GM23338 (cell line): ENCODE measurements around the gene GNG10. TPM values are rescaled to one million over a fixed set of nuclear protein-coding genes. Genes with fewer than 3 reads are reported as not detected.

ENCODE experiments used
- ATAC-seq: fragments of 200-7000 bp; cut with Tn5 transposase; 3 replicates; pipeline ENCODE4 v1.9.1; 2020
- DNase-seq: peaks from one replicate; pipeline ENCODE4 v3.0.0-alpha.2; 2015; ENCODE audit warnings: low spot score
- H2AFZ ChIP-seq: fragments of 200-600 bp; sonication (generic); 2 replicates; pipeline ENCODE4 v1.8.0; 2016; ENCODE audit warnings: antibody characterized with exemption, mild to moderate bottlenecking, moderate library complexity
- H3F3A ChIP-seq: fragments of 200-600 bp; sonication (generic); replicated peaks from 2 replicates; pipeline ENCODE4 v1.8.0; 2017; ENCODE audit warnings: antibody characterized with exemption, mixed run types, low read depth
- H3K27ac ChIP-seq: fragments of 200-600 bp; sonication (generic); 2 replicates; pipeline ENCODE4 v1.6.1; 2016; ENCODE audit warnings: low read depth
- H3K27me3 ChIP-seq: fragments of 200-600 bp; sonication (generic); 2 replicates; pipeline ENCODE4 v1.8.0; 2016; ENCODE audit warnings: mild to moderate bottlenecking, mixed run types, moderate library complexity; ENCODE audit not compliant: insufficient read depth
- H3K36me3 ChIP-seq: fragments of 200-600 bp; sonication (generic); 2 replicates; pipeline ENCODE4 v1.8.0; 2016; ENCODE audit warnings: mild to moderate bottlenecking; ENCODE audit not compliant: insufficient read depth
- H3K4me1 ChIP-seq: fragments of 200-600 bp; sonication (generic); 2 replicates; pipeline ENCODE4 v1.8.0; 2016; ENCODE audit warnings: mild to moderate bottlenecking, moderate library complexity; ENCODE audit not compliant: insufficient read depth
- H3K4me2 ChIP-seq: fragments of 200-600 bp; sonication (generic); 2 replicates; pipeline ENCODE4 v1.7.1; 2017; ENCODE audit warnings: mixed run types
- H3K4me3 ChIP-seq: fragments of 200-600 bp; sonication (generic); 2 replicates; pipeline ENCODE4 v1.6.1; 2016; ENCODE audit warnings: mixed run types
- H3K79me2 ChIP-seq: fragments of 200-600 bp; sonication (generic); replicated peaks from 2 replicates; pipeline ENCODE4 v1.8.0; 2017; ENCODE audit warnings: mild to moderate bottlenecking; ENCODE audit not compliant: insufficient read depth
- H3K9me2 ChIP-seq: fragments of 200-600 bp; sonication (generic); 2 replicates; pipeline ENCODE4 v1.8.0; 2017; ENCODE audit not compliant: insufficient read depth
- H4K20me1 ChIP-seq: fragments of 200-600 bp; sonication (generic); replicated peaks from 2 replicates; pipeline ENCODE4 v1.8.0; 2017; ENCODE audit warnings: mild to moderate bottlenecking; ENCODE audit not compliant: insufficient read depth
- H3K27ac Mint-ChIP-seq: 2 replicates; pipeline ENCODE4 v1.8.0; 2020; ENCODE audit warnings: inconsistent platforms, mild to moderate bottlenecking, moderate library complexity, mixed read lengths
- H3K27me3 Mint-ChIP-seq: 3 replicates; pipeline ENCODE4 v1.8.0; 2022; ENCODE audit warnings: low read depth, mild to moderate bottlenecking, moderate library complexity, mixed read lengths, inconsistent platforms; ENCODE audit not compliant: insufficient read depth, poor library complexity
- H3K36me3 Mint-ChIP-seq: 3 replicates; pipeline ENCODE4 v1.8.0; 2021; ENCODE audit warnings: low read depth, mild to moderate bottlenecking, inconsistent platforms, moderate library complexity, mixed read lengths
- H3K4me1 Mint-ChIP-seq: 3 replicates; pipeline ENCODE4 v1.8.0; 2020; ENCODE audit warnings: mild to moderate bottlenecking, inconsistent platforms, mixed read lengths
- H3K4me3 Mint-ChIP-seq: 3 replicates; pipeline ENCODE4 v1.8.0; 2021; ENCODE audit warnings: moderate library complexity, mild to moderate bottlenecking, inconsistent platforms, mixed read lengths
- H3K9me3 Mint-ChIP-seq: 3 replicates; pipeline ENCODE4 v1.8.0; 2020; ENCODE audit warnings: moderate library complexity, mild to moderate bottlenecking, inconsistent platforms, mixed read lengths
- CREB1 ChIP-seq: fragments of 250-450 bp; sonication (Bioruptor Pico); IDR thresholded peaks from 2 replicates; pipeline ENCODE4 v1.5.0; 2020; ENCODE audit warnings: low read depth, mild to moderate bottlenecking, moderate library complexity
- ETS1 ChIP-seq: IDR thresholded peaks from 2 replicates; pipeline ENCODE4 v1.6.1; 2016; ENCODE audit warnings: antibody characterized with exemption
- EZH2 ChIP-seq: fragments of 200-600 bp; sonication (generic); IDR thresholded peaks from one replicate; pipeline ENCODE4 v1.8.0; 2017; ENCODE audit warnings: antibody characterized with exemption, mild to moderate bottlenecking, low read depth; ENCODE audit not compliant: unreplicated experiment
- EZH2phosphoT487 ChIP-seq: fragments of 200-600 bp; sonication (generic); IDR thresholded peaks from one replicate; pipeline ENCODE4 v1.8.1; 2018; ENCODE audit warnings: antibody characterized with exemption; ENCODE audit not compliant: unreplicated experiment
- JUNB ChIP-seq: IDR thresholded peaks from one replicate; pipeline ENCODE4 v1.6.1; 2016; ENCODE audit warnings: antibody characterized with exemption; ENCODE audit not compliant: unreplicated experiment
- NANOG ChIP-seq: IDR thresholded peaks from 2 replicates; pipeline ENCODE4 v1.6.1; 2016; ENCODE audit warnings: antibody characterized with exemption, borderline replicate concordance
- POLR2AphosphoS5 ChIP-seq: IDR thresholded peaks from 2 replicates; pipeline ENCODE4 v1.6.1; 2016; ENCODE audit warnings: antibody characterized with exemption, low read depth
- REST ChIP-seq: IDR thresholded peaks from one replicate; pipeline ENCODE4 v1.6.1; 2018; ENCODE audit warnings: antibody characterized with exemption; ENCODE audit not compliant: unreplicated experiment
- ZNF114 ChIP-seq: fragments of 250-450 bp; sonication (Bioruptor Pico); IDR thresholded peaks from 2 replicates; pipeline ENCODE4 v1.5.0; 2020; ENCODE audit warnings: mild to moderate bottlenecking, moderate library complexity
- ZNF331 ChIP-seq: fragments of 250-450 bp; sonication (Bioruptor Pico); IDR thresholded peaks from 2 replicates; pipeline ENCODE4 v1.5.0; 2020; ENCODE audit warnings: low read depth, mild to moderate bottlenecking, moderate library complexity
- polyA plus RNA-seq: library from polyadenylated mRNA; unstranded; fragments of >200 nt; fragmentation: Nextera tagmentation; extraction: Ambion mirVana; gene quantifications from 2 replicates; pipeline ENCODE4 v1.2.1, GENCODE V29; 2016
- total RNA-seq: library from RNA; depleted of rRNA; stranded (reverse); fragments of >200 nt; shearing (Covaris generic); gene quantifications from 2 replicates; pipeline ENCODE4 v1.2.3, GENCODE V29; 2014

Gene GNG10
- total and polyA plus RNA-seq, 2 experiments from 2014 or later: 49.9 to 61.2 TPM

- H3K27me3 Mint-ChIP-seq: no peaks in the 10 kb centered on the region
- no peak for TF ChIP-seq POLR2AphosphoS5
- TF ChIP-seq EZH2phosphoT487: no peak
- TF ChIP-seq ZNF331 (CRISPR knock-in tag): no peak
- no peak for TF ChIP-seq EZH2
Measured at GRCh38 chr9:111704503-111704902, 43.1 kb downstream of the GNG10 start.

GRCh38 chr9:111711548-111711947 lies 50.1 kb downstream of the GNG10 start:
- Histone ChIP-seq H3F3A (no peaks in the 10 kb centered on the region), H3K4me3 (no peak overlapping the region), H3K4me1 (no peaks in the 10 kb centered on the region), H3K9me2 (no peaks in the 10 kb centered on the region), H3K27me3 (no peaks in the 10 kb centered on the region), H3K4me2 (no peak overlapping the region), H2AFZ (no peak overlapping the region), H3K27ac (no peak overlapping the region), H4K20me1 (no peaks in the 10 kb centered on the region), H3K79me2 (no peaks in the 10 kb centered on the region), H3K36me3 (no peaks in the 10 kb centered on the region)
- no peak for DNase-seq
- H3K4me3 Mint-ChIP-seq: no peak overlapping the region
- H3K9me3 Mint-ChIP-seq: no peaks in the 10 kb centered on the region
- no peaks in the 10 kb centered on the region for H3K36me3 Mint-ChIP-seq
- H3K4me1 Mint-ChIP-seq: peaks cover 7% of the 10 kb centered on the region; the same call in 2 of the 3 replicates
- no peak overlapping the region for H3K27ac Mint-ChIP-seq
- TF ChIP-seq ETS1 (no peak), CREB1 (CRISPR knock-in tag) (no peak), JUNB (no peak), EZH2phosphoT487 (no peak), ZNF331 (CRISPR knock-in tag) (no peak), ZNF114 (CRISPR knock-in tag) (no peak), NANOG (no peak), REST (no peak)
- H3K27me3 Mint-ChIP-seq: no peaks in the 10 kb centered on the region
- ATAC-seq: no peak

More at GRCh38 chr9:111704503-111704902, 43.1 kb downstream of the GNG10 start:
- H3K4me3 Mint-ChIP-seq: no peak overlapping the region
- H3K4me2 ChIP-seq: no peak overlapping the region
- H3K27me3 ChIP-seq: no peaks in the 10 kb centered on the region
- no peak overlapping the region for H3K27ac Mint-ChIP-seq
- H3K4me1 ChIP-seq: no peaks in the 10 kb centered on the region
- no peaks in the 10 kb centered on the region for H3K4me1 Mint-ChIP-seq
- no peak overlapping the region for H3K27ac ChIP-seq
- no peaks in the 10 kb centered on the region for H3K36me3 Mint-ChIP-seq
- no peaks in the 10 kb centered on the region for H4K20me1 ChIP-seq
- no peak for DNase-seq
- H2AFZ ChIP-seq: no peak overlapping the region
- H3K4me3 ChIP-seq: no peak overlapping the region
- no peaks in the 10 kb centered on the region for H3K36me3 ChIP-seq
- H3K79me2 ChIP-seq: no peaks in the 10 kb centered on the region
- no peaks in the 10 kb centered on the region for H3F3A ChIP-seq
- peaks cover 6% of the 10 kb centered on the region; the same call in 2 of the 3 replicates for H3K9me3 Mint-ChIP-seq
- ATAC-seq: no peak
- no peaks in the 10 kb centered on the region for H3K9me2 ChIP-seq
